ENCODE data around the gene KCMF1.

GRCh38 chr2:84942166-84942565, 28.8 kb upstream of the KCMF1 start:
- TF ChIP-seq CTCF (IDR thresholded peaks at IDR 0.05) (no peak), POLR2A (IDR thresholded peaks at IDR 0.05) (no peak)
